PC-3 (cell line): ENCODE measurements around the gene KIF6.

Source experiments
- EZH2 ChIP-seq: fragments of 300-600 bp; sonication (generic); IDR thresholded peaks from one replicate; pipeline ENCODE4 v1.6.1; 2017; ENCODE audit warnings: antibody characterized with exemption, mild to moderate bottlenecking, low read length; ENCODE audit not compliant: unreplicated experiment
- EZH2phosphoT487 ChIP-seq: fragments of 300-600 bp; sonication (generic); IDR thresholded peaks from 2 replicates; pipeline ENCODE4 v1.6.1; 2018; ENCODE audit warnings: mild to moderate bottlenecking, antibody characterized with exemption, low read length, borderline replicate concordance
- TF ChIP-seq, protein P1 (sequence below): fragments of 300-600 bp; sonication (generic); conservative IDR thresholded peaks from 2 replicates; pipeline ENCODE4 v1.5.1; 2017; ENCODE audit warnings: antibody characterized with exemption, low read depth, mild to moderate bottlenecking, low read length

DNA sequence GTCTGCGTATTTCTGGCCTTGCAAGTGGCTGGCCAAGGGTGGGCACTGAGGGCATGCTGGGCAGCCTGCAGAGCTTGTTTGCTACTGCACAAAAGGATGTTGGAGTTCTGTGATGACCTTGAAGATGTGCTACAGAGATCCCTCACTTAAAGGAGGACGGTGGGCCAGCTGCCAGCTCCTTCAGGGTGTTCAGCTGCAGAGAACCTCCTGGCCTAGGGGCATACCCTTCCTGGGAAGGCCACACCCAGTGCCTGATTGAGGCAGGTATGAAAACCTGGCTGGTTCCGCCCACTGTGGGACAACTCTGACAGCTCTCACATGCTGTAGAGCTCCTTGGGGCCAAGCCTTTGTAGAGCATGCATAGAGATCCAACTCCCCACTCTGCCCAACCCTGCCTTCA is 408.0 kb downstream of the KIF6 start:
- TF ChIP-seq, protein P1, sequence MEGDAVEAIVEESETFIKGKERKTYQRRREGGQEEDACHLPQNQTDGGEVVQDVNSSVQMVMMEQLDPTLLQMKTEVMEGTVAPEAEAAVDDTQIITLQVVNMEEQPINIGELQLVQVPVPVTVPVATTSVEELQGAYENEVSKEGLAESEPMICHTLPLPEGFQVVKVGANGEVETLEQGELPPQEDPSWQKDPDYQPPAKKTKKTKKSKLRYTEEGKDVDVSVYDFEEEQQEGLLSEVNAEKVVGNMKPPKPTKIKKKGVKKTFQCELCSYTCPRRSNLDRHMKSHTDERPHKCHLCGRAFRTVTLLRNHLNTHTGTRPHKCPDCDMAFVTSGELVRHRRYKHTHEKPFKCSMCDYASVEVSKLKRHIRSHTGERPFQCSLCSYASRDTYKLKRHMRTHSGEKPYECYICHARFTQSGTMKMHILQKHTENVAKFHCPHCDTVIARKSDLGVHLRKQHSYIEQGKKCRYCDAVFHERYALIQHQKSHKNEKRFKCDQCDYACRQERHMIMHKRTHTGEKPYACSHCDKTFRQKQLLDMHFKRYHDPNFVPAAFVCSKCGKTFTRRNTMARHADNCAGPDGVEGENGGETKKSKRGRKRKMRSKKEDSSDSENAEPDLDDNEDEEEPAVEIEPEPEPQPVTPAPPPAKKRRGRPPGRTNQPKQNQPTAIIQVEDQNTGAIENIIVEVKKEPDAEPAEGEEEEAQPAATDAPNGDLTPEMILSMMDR = no peak
- TF ChIP-seq EZH2 (no peak), EZH2phosphoT487 (no peak)
